ENCODE measurements around the gene SCAMP3. TPM values are rescaled to one million over a fixed set of nuclear protein-coding genes. Genes with fewer than 3 reads are reported as not detected.
A peak's percentile ranks its signal among the peaks of the same experiment; 100 is the strongest.
"Not testable (repeated sequence)": the region's sequence is repeated elsewhere in the genome, so short reads cannot be mapped to it uniquely, and the experiment has no call there.

The SCAMP3 gene
- total and polyA plus RNA-seq, 2 experiments from 2014 or later, result 80.5 to 135 TPM

DNA sequence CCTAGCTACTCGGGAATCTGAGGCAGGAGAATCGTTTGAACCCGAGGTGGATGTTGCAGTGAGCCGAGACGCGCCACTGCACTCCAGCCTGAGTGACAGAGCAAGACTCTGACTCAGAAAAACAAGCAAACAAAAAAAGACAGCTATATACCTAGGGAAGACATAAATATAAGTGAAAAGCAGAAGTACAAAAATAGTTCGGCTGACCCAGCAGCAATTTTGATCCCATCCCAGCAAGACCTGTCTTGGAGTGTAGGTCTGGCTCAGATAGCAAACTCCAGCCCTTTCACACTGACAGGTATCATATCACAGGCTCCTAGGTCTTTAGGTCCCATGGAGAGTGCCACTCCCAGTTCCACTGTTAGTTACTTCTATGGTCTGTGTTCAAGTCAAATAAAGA, 39.1 kb downstream of the SCAMP3 start:
- no peaks in the 10 kb centered on the region for H3K9me3 ChIP-seq (ENCODE audit: low read depth)
- WGBS, 2 experiments (ENCODE audit: low coverage in 1 of 2, low lambda C conversion rate in 2 of 2, missing lambda C conversion rate in 2 of 2), result 91 to 93% methylated on average over 7 of the region's 7 CpGs
- H3F3A ChIP-seq (ENCODE audit: insufficient read depth), result peaks cover 39% of the 10 kb centered on the region
- no peak overlapping the region for H3K4me3 ChIP-seq
- in situ Hi-C loops (cut with MboI), result no loop called here
- no peaks in the 10 kb centered on the region for H3K36me3 ChIP-seq (ENCODE audit: low read depth)
- peaks cover 29% of the 10 kb centered on the region for H3K79me2 ChIP-seq (ENCODE audit: insufficient read depth)
- H3K27ac ChIP-seq, result no peak overlapping the region
- no peak for DNase-seq
- TF ChIP-seq EZH2phosphoT487 (IDR thresholded peaks at IDR 0.05; ENCODE audit: insufficient read depth, low read depth) (no peak), EZH2 (IDR thresholded peaks at IDR 0.05; ENCODE audit: insufficient read depth, poor library complexity, severe bottlenecking) (no peak)
- no peaks in the 10 kb centered on the region for H3K9me2 ChIP-seq (ENCODE audit: insufficient read depth)
- H3K27me3 ChIP-seq (replicated peaks; ENCODE audit: insufficient read depth), result no peaks in the 10 kb centered on the region
- peaks cover 29% of the 10 kb centered on the region for H3K4me1 ChIP-seq (ENCODE audit: insufficient read depth)
- no peak overlapping the region for H2AFZ ChIP-seq
- no peak overlapping the region for H3K9ac ChIP-seq
- no peak overlapping the region for H3K4me2 ChIP-seq (ENCODE audit: unreplicated experiment)
- H4K20me1 ChIP-seq (ENCODE audit: insufficient read depth), result no peaks in the 10 kb centered on the region

DNA sequence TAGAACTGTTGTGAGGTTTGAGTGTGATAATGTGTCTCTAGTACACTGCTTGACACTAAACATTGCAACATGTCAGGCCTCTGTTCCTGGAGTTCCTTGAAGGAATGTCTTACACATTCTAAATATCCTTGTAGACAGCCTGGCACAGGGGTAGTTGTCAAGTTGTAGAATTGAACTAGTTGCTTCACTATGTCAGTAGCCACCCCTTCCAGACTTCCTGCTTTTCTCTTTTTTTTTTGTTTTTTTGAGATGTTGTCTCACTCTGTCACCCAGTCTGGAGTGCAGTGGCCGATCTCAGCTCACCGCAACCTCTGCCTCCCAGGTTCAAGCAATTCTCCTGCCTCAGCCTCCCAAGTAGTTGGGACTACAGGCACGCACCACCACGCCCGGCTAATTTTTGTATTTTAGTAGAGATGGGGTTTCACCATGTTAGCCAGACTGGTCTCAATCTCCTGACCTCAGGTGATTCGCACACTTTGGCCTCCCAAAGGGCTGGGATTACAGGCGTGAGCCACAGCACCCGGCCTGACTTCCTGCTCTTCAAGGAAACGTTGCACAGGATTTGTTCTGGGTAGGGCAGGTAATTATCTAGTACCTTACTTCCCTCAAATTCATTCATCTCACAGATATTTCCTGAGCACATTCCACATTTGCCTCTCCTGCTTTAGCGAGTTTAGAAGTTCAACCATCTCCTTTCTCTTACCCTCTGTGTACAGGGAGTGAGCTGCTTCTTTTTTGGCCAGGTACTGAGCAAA, 41.8 kb downstream of the SCAMP3 start:
- H3K4me1 ChIP-seq (ENCODE audit: insufficient read depth), result peaks cover 14% of the 10 kb centered on the region
- H3K9me2 ChIP-seq (ENCODE audit: insufficient read depth); H3K9me3 ChIP-seq (ENCODE audit: low read depth); in situ Hi-C loops (cut with MboI); H3K36me3 ChIP-seq (ENCODE audit: low read depth); H3K9ac ChIP-seq; DNase-seq; H4K20me1 ChIP-seq (ENCODE audit: insufficient read depth); H3K27me3 ChIP-seq (replicated peaks; ENCODE audit: insufficient read depth); H3K4me2 ChIP-seq (ENCODE audit: unreplicated experiment); H3K4me3 ChIP-seq: not testable (repeated sequence)
- 90 to 93% methylated on average over 10 of the region's 10 CpGs for WGBS, 2 experiments (ENCODE audit: low coverage in 1 of 2, low lambda C conversion rate in 2 of 2, missing lambda C conversion rate in 2 of 2)
- H3F3A ChIP-seq (ENCODE audit: insufficient read depth), result peaks cover 22% of the 10 kb centered on the region
- peak overlapping the region; percentile 86 for H2AFZ ChIP-seq
- peaks cover 15% of the 10 kb centered on the region for H3K79me2 ChIP-seq (ENCODE audit: insufficient read depth)
- peak overlapping the region; percentile 1; the same call in 1 of the 2 replicates for H3K27ac ChIP-seq

DNA sequence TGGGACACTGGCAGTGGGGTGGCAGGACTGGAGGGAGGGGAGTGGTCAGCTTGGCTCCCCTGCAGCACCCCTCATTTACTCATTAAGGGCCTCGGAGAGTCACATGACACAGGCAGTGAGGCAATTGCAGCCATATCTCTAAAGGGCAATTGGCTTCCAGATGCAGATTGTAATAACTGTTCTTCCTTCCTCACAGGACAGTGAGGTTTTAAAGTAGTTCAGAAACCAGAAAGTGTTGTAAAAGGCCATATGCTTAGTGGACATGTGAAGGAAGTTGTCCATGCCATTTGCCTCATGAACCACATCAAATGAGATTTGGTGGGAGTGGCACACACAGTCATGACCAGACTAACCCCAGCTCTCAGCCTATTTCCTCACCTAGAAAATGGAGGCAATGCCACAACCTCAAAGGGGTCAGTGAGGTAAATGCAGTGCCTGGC, 42.5 kb downstream of the SCAMP3 start:
- 0 out of 2 replicates have a peak overlapping the region, but pooled peaks have one; percentile 9 for H3K27ac ChIP-seq

DNA sequence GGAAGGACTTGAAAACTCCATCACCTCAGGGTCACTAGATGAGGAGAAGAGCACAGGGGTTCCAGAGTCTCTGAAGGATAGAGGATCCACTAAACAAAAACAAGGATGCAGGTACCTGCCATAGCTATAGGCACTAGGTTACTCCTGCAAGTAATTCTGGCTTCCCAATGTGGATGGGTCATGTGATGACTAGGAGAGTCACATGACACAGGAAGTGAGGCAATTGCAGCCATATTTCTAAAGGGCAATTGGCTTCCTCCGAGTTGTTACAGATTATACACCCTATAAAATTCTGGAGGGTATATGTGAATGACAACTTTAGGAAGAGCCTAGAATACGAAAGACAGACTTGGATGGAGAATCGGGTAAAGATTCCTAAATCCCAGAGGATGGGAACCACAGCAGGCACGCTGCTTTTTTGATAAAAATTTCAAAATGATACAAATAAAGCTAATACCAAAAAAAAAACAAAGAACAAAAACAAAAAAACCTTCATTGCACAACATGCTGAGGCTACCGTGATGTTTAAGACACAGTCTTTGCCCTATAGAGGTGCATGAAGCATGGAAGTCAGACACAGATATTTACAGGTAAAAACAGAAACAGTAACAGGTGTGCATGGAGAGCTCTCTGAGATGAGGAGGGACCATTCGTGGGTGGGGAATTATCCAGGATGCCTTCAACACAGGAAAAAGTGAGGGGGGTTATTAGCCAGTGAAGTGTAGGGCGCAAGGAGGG, 43.1 kb downstream of the SCAMP3 start:
- H3K27me3 ChIP-seq (replicated peaks; ENCODE audit: insufficient read depth), result no peaks in the 10 kb centered on the region
- H3K79me2 ChIP-seq (ENCODE audit: insufficient read depth), result peaks cover 12% of the 10 kb centered on the region
- no peaks in the 10 kb centered on the region for H4K20me1 ChIP-seq (ENCODE audit: insufficient read depth)
- peak overlapping the region; percentile 86 for H2AFZ ChIP-seq
- in situ Hi-C loops (cut with MboI), result no loop called here
- peak overlapping the region; percentile 43 for H3K4me3 ChIP-seq
- H3K9me2 ChIP-seq (ENCODE audit: insufficient read depth), result no peaks in the 10 kb centered on the region
- TF ChIP-seq EZH2 (IDR thresholded peaks at IDR 0.05; ENCODE audit: insufficient read depth, poor library complexity, severe bottlenecking) (no peak), EZH2phosphoT487 (IDR thresholded peaks at IDR 0.05; ENCODE audit: insufficient read depth, low read depth) (no peak)
- peak overlapping the region; percentile 66 for H3K9ac ChIP-seq
- DNase-seq, result peak; percentile 79
- 18 to 21% methylated on average over 7 of the region's 7 CpGs for WGBS, 2 experiments (ENCODE audit: low coverage in 1 of 2, low lambda C conversion rate in 2 of 2, missing lambda C conversion rate in 2 of 2)
- H3F3A ChIP-seq (ENCODE audit: insufficient read depth), result peaks cover 11% of the 10 kb centered on the region
- H3K9me3 ChIP-seq (ENCODE audit: low read depth), result no peaks in the 10 kb centered on the region
- peaks cover 2% of the 10 kb centered on the region; the same call in 1 of the 2 replicates for H3K4me1 ChIP-seq (ENCODE audit: insufficient read depth)
- H3K36me3 ChIP-seq (ENCODE audit: low read depth), result no peaks in the 10 kb centered on the region
- H3K4me2 ChIP-seq (ENCODE audit: unreplicated experiment), result peak overlapping the region; percentile 72
- 0 out of 2 replicates have a peak overlapping the region, but pooled peaks have one; percentile 9 for H3K27ac ChIP-seq

More for the DNA sequence above, 42.5 kb downstream of the SCAMP3 start:
- no peak for DNase-seq
- Histone ChIP-seq H3F3A (ENCODE audit: insufficient read depth) (peaks cover 17% of the 10 kb centered on the region), H3K9ac (no peak overlapping the region; the same call in 1 of the 2 replicates), H3K36me3 (ENCODE audit: low read depth) (no peaks in the 10 kb centered on the region), H3K4me3 (no peak overlapping the region), H4K20me1 (ENCODE audit: insufficient read depth) (no peaks in the 10 kb centered on the region), H3K9me2 (ENCODE audit: insufficient read depth) (no peaks in the 10 kb centered on the region), H3K4me1 (ENCODE audit: insufficient read depth) (peaks cover 7% of the 10 kb centered on the region), H3K9me3 (ENCODE audit: low read depth) (no peaks in the 10 kb centered on the region), H3K79me2 (ENCODE audit: insufficient read depth) (peaks cover 15% of the 10 kb centered on the region), H3K4me2 (ENCODE audit: unreplicated experiment) (no peak overlapping the region), H3K27me3 (replicated peaks; ENCODE audit: insufficient read depth) (no peaks in the 10 kb centered on the region), H2AFZ (peak overlapping the region; percentile 86)
- in situ Hi-C loops (cut with MboI), result no loop called here
- WGBS, 2 experiments (ENCODE audit: low coverage in 1 of 2, low lambda C conversion rate in 2 of 2, missing lambda C conversion rate in 2 of 2), result 0% methylated on average over 1 of the region's 1 CpG
- no peak for TF ChIP-seq EZH2phosphoT487 (IDR thresholded peaks at IDR 0.05; ENCODE audit: insufficient read depth, low read depth)
- TF ChIP-seq EZH2 (IDR thresholded peaks at IDR 0.05; ENCODE audit: insufficient read depth, poor library complexity, severe bottlenecking), result no peak

DNA sequence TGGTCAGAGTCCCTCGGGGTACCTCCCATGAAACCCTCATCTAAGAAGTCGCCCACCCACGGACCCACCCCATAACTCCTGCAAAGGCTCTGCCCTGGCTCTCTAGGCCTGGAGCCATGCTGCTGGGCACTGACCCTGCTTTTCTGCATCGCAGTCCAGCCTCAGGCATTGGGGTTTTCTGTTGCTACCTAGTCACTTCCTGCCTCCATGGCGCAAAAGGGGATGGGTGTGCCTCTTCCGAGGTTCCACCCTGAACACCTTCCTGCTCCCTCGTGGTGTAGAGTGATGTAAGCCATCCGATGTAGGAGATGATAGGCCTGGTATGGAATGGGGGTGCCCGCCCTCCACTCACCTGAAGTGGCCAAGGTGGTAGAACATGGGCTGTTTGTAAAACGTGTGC, 47.5 kb downstream of the SCAMP3 start:
- H2AFZ ChIP-seq; DNase-seq; H3K36me3 ChIP-seq (ENCODE audit: low read depth); H3K9me3 ChIP-seq (ENCODE audit: low read depth); H3K9ac ChIP-seq; H3F3A ChIP-seq (ENCODE audit: insufficient read depth); H3K4me2 ChIP-seq (ENCODE audit: unreplicated experiment); H3K27ac ChIP-seq; H4K20me1 ChIP-seq (ENCODE audit: insufficient read depth); H3K79me2 ChIP-seq (ENCODE audit: insufficient read depth); in situ Hi-C loops (cut with MboI); H3K4me3 ChIP-seq; H3K27me3 ChIP-seq (replicated peaks; ENCODE audit: insufficient read depth); H3K9me2 ChIP-seq (ENCODE audit: insufficient read depth); H3K4me1 ChIP-seq (ENCODE audit: insufficient read depth): not testable (repeated sequence)
- 80 to 84% methylated on average over 7 to 10 of the region's 10 CpGs for WGBS, 2 experiments (ENCODE audit: low coverage in 1 of 2, low lambda C conversion rate in 2 of 2, missing lambda C conversion rate in 2 of 2)

DNA sequence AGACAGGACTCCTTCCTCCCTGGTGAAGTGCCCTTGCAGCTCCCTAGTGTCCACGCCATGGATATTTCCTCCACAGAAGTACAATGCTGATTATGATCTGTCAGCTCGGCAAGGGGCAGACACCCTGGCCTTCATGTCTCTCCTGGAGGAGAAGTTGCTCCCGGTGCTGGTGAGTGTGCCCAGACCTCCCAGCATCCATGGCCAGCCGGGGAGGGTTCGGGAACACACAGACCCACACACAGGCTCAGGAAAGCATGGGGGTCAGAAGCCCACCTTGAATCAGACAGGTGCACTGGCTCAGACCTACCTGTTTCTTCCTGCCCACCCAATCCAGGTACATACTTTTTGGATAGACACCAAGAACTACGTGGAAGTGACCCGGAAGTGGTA, 50.1 kb downstream of the SCAMP3 start:
- 76 to 79% methylated on average over 5 to 6 of the region's 7 CpGs for WGBS, 2 experiments (ENCODE audit: low coverage in 1 of 2, low lambda C conversion rate in 2 of 2, missing lambda C conversion rate in 2 of 2)
- H3K4me2 ChIP-seq (ENCODE audit: unreplicated experiment); H2AFZ ChIP-seq; H3K27ac ChIP-seq; H3F3A ChIP-seq (ENCODE audit: insufficient read depth); H4K20me1 ChIP-seq (ENCODE audit: insufficient read depth); H3K9me3 ChIP-seq (ENCODE audit: low read depth); H3K36me3 ChIP-seq (ENCODE audit: low read depth); H3K9me2 ChIP-seq (ENCODE audit: insufficient read depth); in situ Hi-C loops (cut with MboI); DNase-seq; H3K4me3 ChIP-seq; H3K9ac ChIP-seq; H3K27me3 ChIP-seq (replicated peaks; ENCODE audit: insufficient read depth): not testable (repeated sequence)
- Histone ChIP-seq H3K79me2 (ENCODE audit: insufficient read depth) (peaks cover 13% of the 10 kb centered on the region), H3K4me1 (ENCODE audit: insufficient read depth) (peaks cover 14% of the 10 kb centered on the region)
